ENCODE measurements around the gene EEPD1.
A peak's percentile ranks its signal among the peaks of the same experiment; 100 is the strongest.

Gene EEPD1

DNA sequence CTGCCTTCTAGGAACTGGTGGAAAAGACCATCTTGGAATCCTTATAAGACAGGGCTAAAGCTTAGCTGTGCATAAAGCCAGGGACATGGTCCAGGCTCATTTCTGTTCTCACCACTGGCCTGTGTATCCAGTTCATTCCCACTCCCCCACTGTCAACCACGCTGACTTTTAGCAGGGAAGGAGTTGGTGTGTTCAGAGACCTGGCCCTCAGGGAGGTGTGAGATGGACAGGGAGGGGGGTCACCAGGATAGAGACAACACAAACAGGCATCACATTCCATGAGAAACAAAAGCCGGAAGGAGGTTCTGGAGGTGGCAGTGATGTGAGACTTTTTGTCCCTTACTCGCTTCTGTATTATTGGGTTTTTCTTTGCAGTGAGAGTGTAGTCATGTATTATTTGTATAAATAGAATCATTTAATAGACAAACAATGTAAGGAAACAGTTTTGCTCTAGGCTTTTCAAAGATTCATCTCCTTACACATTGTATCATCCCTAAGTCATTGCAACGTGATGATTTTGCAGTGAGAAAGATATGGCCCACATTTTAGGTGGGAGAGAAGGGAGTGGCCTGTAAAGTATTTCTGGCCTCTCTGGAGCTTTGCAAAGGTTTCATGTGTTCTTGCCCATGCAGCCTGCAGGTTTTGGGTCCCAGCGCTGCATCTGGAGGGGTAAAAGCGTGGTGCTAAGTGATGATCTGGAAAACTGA lies 52.0 kb downstream of the EEPD1 start:
- Histone ChIP-seq H3K27ac (ENCODE audit: low read length) (no peak overlapping the region), H2AFZ (ENCODE audit: low read depth, low read length) (no peak overlapping the region), H3K27me3 (ENCODE audit: insufficient read depth, low read length, poor library complexity) (no peaks in the 10 kb centered on the region), H3K4me2 (ENCODE audit: insufficient read depth, low read length) (no peak overlapping the region), H3K79me2 (ENCODE audit: insufficient read depth, low read length) (no peaks in the 10 kb centered on the region), H3K4me1 (ENCODE audit: insufficient read depth, low read length) (peaks cover 16% of the 10 kb centered on the region), H4K20me1 (ENCODE audit: insufficient read depth, low read length) (no peaks in the 10 kb centered on the region), H3K4me3 (ENCODE audit: low read depth in 1 of 2, low read length in 2 of 2) (no peak overlapping the region), H3K9ac (ENCODE audit: low read depth, low read length) (no peak overlapping the region), H3K36me3 (ENCODE audit: insufficient read depth, low read length) (no peaks in the 10 kb centered on the region), H3K9me3 (ENCODE audit: insufficient read depth, low read length, severe bottlenecking) (no peaks in the 10 kb centered on the region)
- TF ChIP-seq EZH2 (IDR thresholded peaks at IDR 0.05; ENCODE audit: borderline replicate concordance, low read depth, low read length, severe bottlenecking): no peak
- TF ChIP-seq, protein P1, sequence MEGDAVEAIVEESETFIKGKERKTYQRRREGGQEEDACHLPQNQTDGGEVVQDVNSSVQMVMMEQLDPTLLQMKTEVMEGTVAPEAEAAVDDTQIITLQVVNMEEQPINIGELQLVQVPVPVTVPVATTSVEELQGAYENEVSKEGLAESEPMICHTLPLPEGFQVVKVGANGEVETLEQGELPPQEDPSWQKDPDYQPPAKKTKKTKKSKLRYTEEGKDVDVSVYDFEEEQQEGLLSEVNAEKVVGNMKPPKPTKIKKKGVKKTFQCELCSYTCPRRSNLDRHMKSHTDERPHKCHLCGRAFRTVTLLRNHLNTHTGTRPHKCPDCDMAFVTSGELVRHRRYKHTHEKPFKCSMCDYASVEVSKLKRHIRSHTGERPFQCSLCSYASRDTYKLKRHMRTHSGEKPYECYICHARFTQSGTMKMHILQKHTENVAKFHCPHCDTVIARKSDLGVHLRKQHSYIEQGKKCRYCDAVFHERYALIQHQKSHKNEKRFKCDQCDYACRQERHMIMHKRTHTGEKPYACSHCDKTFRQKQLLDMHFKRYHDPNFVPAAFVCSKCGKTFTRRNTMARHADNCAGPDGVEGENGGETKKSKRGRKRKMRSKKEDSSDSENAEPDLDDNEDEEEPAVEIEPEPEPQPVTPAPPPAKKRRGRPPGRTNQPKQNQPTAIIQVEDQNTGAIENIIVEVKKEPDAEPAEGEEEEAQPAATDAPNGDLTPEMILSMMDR (IDR thresholded peaks at IDR 0.05; ENCODE audit: borderline replicate concordance, extremely low read depth, low read length, poor library complexity, severe bottlenecking): no peak
- ATAC-seq (ENCODE audit: insufficient read depth, low read depth) (no peak), DNase-seq (no peak)

DNA sequence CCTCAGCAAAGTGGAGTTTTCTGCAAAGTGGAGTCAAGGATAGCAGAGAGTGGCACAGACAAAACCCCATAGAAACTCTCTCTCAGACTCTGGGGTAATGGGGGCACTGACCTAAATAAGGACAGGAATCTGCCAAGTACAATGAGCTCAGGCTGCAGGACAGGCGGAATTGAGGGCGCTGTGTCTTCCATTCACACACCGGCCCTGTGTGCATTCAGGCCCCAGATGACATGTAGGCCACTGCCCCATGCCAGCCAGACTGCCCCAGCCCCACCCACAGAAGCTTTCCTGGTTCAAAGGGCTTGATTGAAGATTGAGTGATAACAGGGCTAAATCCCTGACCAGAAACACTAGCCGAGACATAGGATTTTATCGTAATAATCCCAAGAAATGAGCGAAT lies 52.7 kb downstream of the EEPD1 start:
- no peak overlapping the region for H3K27ac ChIP-seq (ENCODE audit: low read length)
- no peak overlapping the region for H3K4me2 ChIP-seq (ENCODE audit: insufficient read depth, low read length)
- no peak overlapping the region for H3K9ac ChIP-seq (ENCODE audit: low read depth, low read length)
- TF ChIP-seq EZH2 (IDR thresholded peaks at IDR 0.05; ENCODE audit: borderline replicate concordance, low read depth, low read length, severe bottlenecking): no peak
- TF ChIP-seq, protein P1 (IDR thresholded peaks at IDR 0.05; ENCODE audit: borderline replicate concordance, extremely low read depth, low read length, poor library complexity, severe bottlenecking): no peak
- DNase-seq (no peak), ATAC-seq (ENCODE audit: insufficient read depth, low read depth) (no peak)
- no peak overlapping the region for H2AFZ ChIP-seq (ENCODE audit: low read depth, low read length)
- H4K20me1 ChIP-seq (ENCODE audit: insufficient read depth, low read length): no peaks in the 10 kb centered on the region
- no peaks in the 10 kb centered on the region for H3K36me3 ChIP-seq (ENCODE audit: insufficient read depth, low read length)
- no peaks in the 10 kb centered on the region for H3K79me2 ChIP-seq (ENCODE audit: insufficient read depth, low read length)
- H3K9me3 ChIP-seq (ENCODE audit: insufficient read depth, low read length, severe bottlenecking): no peaks in the 10 kb centered on the region
- no peak overlapping the region for H3K4me3 ChIP-seq (ENCODE audit: low read depth in 1 of 2, low read length in 2 of 2)
- H3K27me3 ChIP-seq (ENCODE audit: insufficient read depth, low read length, poor library complexity): no peaks in the 10 kb centered on the region
- H3K4me1 ChIP-seq (ENCODE audit: insufficient read depth, low read length): peaks cover 16% of the 10 kb centered on the region

DNA sequence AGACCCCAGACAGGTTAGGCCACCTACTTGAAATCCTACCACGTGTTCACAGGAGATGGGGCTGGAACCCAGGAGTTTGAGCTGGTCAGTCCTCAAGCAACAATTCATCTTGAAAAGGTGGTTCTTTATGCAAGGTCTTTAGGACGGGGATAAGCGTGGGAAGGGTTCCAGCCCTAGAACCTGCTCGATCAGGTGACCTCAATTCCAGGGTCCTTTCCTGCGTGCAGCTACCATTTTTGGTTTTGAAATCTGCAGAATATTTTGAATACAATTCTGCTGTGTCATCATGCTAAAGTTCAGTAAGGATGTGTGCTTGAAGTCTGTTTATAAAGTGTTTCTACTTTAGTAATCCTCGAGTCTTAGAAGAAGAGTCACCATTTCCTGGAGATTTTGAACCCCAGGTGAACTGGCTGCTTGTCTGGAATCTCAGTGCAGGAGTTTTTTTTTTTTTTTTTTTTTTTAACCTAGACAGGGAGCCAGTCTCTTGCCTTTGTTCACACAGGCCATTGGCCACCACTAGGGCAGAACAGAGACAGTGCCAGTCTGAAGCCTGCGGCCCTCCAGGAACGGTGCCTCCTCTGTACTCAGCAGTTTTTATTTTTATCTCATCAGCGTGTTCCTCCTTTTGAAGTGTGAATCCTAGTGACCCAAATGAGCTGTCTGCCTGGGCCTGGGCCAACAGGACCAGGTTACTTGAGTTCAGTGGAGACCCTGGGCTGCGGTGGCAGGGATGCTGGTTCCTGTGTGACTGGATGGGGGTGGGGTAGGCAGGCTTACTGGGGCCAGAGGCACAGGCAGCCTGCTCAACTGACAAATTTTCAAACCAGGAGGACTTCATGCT lies 54.6 kb downstream of the EEPD1 start:
- no peaks in the 10 kb centered on the region for H3K79me2 ChIP-seq (ENCODE audit: insufficient read depth, low read length)
- peak; percentile 63 for ATAC-seq (ENCODE audit: insufficient read depth, low read depth)
- H3K4me1 ChIP-seq (ENCODE audit: insufficient read depth, low read length): peaks cover 16% of the 10 kb centered on the region
- peak overlapping the region; percentile 35; the same call in 1 of the 2 replicates for H3K27ac ChIP-seq (ENCODE audit: low read length)
- H3K9me3 ChIP-seq (ENCODE audit: insufficient read depth, low read length, severe bottlenecking): no peaks in the 10 kb centered on the region
- no peak overlapping the region for H3K4me3 ChIP-seq (ENCODE audit: low read depth in 1 of 2, low read length in 2 of 2)
- H3K4me2 ChIP-seq (ENCODE audit: insufficient read depth, low read length): no peak overlapping the region
- no peaks in the 10 kb centered on the region for H3K36me3 ChIP-seq (ENCODE audit: insufficient read depth, low read length)
- H2AFZ ChIP-seq (ENCODE audit: low read depth, low read length): no peak overlapping the region
- H4K20me1 ChIP-seq (ENCODE audit: insufficient read depth, low read length): no peaks in the 10 kb centered on the region
- H3K9ac ChIP-seq (ENCODE audit: low read depth, low read length): no peak overlapping the region
- no peaks in the 10 kb centered on the region for H3K27me3 ChIP-seq (ENCODE audit: insufficient read depth, low read length, poor library complexity)
- TF ChIP-seq EZH2 (IDR thresholded peaks at IDR 0.05; ENCODE audit: borderline replicate concordance, low read depth, low read length, severe bottlenecking): no peak
- TF ChIP-seq, protein P1 (IDR thresholded peaks at IDR 0.05; ENCODE audit: borderline replicate concordance, extremely low read depth, low read length, poor library complexity, severe bottlenecking): no peak
- peak; percentile 42 for DNase-seq

Measured in DND-41 (cell line).